Measurements from ENCODE around the gene TMEM131L.
"Not testable (repeated sequence)": the region's sequence is repeated elsewhere in the genome, so short reads cannot be mapped to it uniquely, and the experiment has no call there.

TMEM131L gene

DNA sequence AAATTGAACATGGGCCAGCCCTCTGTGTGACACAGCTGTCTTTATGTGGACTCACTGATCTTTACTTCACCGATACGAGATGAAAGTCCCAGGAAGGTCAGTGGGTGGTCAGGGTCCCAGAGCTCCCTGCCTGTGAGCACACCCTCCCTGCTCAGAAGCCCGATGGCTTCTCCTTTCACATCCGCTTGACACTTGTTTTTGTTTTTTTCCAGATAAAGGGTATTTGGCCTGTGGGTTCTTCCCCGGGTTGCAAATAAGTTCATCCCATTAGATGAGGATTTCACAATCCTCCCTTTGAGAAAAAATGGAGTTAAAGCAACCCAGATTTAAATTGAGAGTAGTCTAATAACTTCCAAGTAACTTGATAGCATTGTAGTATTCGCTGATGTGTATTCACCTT, 169.7 kb downstream of the TMEM131L start:
- DNase-seq: no peak

DNA sequence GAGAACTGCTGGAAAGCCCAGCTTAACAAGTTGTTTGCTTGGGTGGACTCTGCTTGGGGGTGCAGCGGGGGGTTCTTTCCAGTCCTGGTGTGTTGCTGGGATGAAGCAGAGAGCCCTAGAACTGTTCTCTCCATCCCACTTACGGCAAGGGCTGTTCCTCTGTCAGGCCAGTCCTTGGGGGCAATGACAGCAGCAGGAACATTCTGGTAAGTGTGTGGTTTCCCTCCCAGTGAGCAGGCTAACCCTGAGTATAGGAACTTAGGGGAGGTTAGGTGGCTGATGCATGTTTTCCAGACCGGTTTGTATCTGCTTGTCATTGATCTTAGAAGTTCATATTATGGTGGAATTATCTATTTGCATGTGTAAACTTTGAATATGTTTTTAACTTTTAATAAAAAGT, 171.0 kb downstream of the TMEM131L start:
- no peak for DNase-seq

DNA sequence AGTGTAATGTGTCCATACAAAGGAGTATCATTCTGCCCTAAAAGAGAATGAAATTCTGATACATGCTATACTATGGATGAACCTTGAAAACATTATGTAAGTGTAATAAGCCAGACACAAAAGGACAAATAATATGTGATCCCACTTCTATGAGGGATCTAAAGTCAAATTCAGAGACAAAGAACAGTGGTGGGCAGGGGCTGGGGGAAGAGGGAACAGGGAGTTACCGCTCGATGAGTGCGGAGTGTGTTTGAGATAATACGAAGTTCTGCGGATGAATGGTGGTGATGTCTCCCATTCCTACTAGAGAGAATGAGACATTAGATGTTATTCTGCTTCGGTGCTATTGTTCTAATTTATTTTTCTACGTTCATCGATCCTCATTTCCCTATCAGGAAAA, 171.9 kb downstream of the TMEM131L start:
- DNase-seq: no peak

DNA sequence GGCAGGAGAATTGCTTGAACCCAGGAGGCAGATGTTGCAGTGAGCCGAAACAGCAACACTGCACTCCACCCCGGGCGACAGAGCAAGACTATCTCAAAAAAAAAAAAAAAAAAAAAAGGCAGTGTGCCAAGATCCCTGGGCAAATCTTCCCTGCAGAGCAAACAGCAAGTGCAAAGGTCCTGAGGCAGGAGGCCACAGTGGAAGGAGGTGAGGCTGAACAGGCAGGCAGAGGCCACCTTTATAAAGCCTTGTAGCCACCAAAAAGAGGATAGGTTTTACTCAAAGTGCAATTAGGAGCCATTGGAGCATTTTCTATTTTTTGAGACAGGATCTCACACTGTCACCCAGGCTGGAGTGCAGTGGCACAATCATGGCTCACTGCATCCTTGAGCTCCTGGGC, 172.8 kb downstream of the TMEM131L start:
- no peak for DNase-seq

DNA sequence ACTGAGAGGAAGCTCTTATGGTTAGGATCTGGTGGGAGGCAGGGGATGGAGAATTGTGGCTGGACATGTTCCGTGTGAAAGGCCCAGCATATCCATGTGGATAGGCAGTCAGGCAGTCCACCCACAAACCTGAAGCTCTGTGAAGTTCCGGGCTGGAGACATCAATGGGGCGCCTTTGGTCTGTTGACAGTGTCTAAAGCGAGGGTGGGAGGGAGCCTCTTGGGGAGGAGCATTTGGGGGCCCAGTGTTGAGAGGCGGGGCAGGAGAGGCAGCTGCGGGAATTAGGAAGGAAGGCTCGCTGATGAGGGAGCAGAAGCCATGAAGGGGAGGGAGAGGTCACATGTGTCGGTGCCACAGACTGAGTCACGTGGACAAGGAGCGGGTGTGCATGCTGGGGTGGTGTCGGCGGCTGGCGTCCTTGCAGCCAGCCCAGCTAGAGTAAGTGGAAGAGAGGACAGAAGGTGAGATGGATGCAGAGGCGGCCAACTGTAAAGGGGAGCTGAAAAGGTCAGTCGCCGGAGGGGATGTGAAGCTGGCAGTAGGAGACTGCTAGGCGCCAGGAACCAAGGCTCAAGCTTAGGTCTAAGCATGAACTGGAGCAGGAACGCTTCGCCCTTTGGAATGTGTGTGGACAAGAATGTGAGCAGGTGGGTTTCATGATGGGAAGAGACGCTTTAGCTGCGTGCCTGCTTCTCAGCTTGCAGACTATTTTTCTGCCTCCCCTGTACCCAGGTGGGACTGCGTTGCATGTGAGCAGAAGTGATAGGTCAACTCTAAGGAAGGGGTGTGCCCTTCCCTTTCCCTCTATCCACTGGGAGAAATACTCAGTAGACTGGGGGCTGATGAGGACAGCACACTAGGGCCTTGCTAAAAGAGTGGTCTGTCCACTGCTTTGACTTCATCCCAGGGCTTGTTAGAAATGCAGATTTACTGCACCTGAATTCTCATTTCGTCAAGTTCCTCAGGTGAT, 174.0 kb downstream of the TMEM131L start:
- DNase-seq: no peak

DNA sequence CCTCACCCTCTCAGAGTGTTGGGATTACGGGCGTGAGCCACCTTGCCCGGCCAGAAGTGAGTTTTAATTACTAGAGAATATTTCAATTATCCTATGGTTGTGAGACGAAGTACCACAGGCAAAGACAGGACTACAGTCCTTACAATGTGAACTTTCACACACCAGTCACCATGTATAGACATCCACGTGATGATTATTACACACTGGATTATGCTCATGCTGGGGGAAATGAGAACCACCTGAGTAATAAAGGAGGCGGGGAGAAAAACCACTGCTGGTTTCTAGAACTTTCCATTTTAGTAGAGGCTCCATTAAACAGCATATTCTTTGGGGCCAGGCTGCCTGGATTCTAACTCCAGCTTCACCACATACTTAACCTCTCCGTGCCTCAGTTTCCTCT, 175.4 kb downstream of the TMEM131L start:
- DNase-seq: no peak

DNA sequence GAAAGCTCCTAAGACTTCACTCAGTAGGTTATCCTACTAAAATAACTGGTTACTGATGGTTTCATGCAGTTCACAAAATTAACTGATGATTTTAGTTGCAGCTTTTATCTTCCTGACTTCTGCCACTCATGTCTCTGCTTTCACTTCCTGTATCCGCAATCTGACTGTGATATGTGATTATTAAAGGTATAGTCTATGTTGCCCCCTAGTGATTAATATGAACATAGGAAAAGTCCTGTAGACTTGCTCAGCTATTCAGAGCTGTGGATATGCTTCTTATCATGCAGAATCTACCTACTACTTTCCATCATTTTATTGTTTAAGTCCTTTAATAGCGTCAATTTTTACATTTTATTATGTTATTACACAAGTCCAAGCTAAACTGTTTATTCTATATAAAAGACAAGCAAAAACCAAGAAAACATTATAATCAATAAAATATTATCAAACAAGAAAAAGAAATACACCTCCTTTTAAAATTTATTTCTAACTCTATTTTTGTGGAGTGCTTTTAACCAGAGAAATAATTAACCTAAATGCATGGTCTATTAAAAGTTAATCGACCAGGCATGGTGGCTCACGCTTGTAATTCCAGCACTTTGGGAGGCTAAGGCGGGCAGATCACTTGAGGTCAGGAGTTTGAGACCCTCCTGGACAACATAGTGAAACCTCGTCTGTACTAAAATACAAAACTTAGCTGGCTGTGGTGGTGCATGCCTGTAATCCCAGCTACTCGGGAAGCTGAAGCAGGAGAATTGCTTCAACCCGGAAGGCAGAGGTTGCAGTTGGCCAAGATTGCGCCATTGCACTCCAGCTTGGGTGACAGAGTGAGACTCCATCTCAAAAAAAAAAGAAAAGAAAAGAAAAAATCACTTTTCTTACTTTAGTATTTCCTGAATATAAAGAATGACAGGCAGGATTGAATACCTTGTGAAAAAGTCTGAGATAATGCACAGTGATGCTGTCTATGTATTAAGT, 177.5 kb downstream of the TMEM131L start:
- DNase-seq: peak; percentile 30 to 65

DNA sequence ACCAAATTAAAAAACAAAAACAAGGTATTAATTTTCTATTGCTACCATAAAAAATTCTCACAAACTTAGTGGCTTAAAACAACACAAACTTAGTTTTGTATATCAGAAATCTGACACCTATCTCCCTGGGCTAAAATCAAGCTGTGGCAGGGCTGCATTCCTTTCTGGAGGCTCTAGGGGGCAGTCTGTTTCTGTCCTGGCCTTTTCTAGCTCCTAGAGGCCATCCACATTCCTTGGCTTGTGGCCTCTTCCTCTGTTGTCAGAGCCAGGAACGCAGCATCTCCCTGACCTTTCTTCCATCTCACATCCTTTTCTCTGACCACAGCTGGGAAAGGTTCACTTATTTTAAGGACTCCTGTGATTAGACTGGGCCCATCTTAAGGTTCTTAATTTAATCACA, 179.0 kb downstream of the TMEM131L start:
- DNase-seq: no peak

DNA sequence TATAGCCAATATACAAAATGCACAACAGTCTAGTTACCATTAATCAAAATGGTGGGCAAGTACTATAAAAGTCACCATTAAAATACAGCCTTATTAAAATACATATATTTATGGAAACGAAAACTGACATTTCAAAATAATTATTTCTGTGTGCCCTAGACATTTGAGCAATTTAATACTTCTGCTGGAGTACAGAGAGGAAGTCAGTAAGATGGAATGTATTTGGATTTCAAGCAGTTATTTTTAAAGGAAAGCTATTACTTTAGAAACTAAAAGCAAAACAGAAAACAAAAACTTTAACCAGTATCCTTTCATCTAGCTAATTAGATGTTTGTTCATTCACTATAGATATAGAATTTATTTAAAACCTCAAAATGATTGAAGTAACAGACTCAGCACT, 180.1 kb downstream of the TMEM131L start:
- DNase-seq: no peak

DNA sequence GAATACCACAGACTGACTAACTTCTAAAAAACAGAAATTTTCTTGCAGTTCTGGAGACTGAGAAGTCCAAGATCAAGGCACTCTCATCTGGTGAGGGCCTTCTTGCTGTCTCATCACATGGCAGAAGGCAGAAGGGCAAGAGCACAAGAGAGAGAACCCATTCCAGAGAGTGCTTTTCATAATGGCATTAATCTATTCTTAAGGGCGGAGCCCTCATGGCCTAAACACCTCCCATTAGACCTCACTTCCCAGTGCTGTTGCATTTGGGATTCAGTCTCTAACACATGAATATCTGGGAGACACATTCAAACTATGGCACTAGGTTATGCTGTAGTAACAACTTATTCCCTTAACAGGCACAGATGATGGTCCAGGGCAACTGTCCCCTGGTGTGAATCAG, 180.8 kb downstream of the TMEM131L start:
- no peak for DNase-seq

DNA sequence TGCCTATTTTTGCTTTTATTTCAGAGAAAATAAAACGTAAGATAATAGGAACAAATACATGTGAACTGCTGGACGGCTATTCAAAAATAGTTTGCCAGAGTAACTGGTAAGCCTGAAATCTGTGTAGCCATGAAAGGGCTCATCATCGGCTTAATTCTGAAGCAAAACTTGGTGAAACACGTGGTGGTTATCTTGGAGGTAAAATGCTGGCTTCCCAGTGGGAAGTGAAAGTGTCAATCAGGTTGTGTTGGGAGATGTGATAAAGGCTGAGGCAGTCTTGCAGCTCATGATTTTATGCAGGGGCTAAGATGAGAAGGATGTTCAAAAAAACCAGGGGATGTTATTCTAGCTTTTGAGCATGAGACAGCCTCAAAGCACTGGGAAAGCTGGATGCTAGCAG, 181.8 kb downstream of the TMEM131L start:
- no peak for DNase-seq

DNA sequence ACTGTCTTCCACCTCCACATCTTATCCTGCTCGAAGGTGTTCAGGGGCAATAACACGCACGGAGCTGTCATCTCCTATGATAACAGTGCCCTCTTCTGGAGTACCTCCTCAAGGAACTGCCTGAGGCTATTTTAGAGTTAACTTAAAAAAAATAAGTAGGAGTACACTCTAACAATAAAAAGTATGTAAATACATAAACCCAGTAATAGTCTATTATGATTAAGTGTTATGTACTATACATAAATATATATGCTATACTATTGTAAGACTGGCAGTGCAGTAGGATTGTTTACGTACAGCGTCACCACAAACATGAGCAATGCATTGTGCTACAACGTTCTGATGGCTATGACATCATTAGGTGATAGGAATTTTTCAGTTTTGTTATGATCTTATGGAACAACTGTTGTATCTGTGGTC, 183.4 kb downstream of the TMEM131L start:
- no peak for DNase-seq

DNA sequence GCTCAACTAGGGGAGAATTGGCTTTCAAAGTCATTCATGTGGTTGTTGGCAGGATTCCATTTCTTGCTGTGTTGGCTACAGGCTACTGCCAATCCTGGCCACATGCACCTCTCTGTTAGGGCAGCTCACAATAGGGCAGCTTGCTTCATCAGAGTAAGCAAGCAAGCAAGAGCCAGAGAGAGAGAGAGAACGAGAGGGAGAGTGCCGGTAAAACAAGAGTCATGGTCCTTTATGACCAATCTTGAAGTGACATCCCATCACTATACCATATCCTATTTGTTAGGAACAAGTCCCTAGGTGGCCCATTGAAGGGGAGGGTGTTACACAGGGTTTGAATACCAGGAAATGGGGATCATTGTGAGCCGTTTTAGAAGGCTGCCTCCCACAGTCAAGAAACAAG, 185.0 kb downstream of the TMEM131L start:
- peak in 1 of 2 experiments; percentile 23 for DNase-seq

DNA sequence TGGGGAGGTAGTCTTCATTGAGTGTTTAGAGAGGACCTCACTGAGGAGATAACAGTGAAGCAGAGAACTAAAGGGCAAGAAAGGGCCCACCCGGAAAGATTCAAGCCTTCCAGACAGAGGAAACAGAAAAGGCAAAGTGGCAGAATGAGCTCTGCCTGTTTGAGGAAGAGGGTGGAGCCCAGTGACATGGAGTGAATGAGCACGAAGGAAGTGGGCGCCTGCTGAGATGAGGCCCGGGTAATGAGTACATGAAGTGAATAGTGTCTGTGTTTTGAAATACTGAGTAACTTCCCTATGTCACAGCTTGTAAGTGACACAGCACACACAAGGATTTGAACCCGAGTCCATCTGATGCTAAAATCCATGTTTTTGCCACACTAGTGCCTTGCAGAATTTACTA, 185.4 kb downstream of the TMEM131L start:
- no peak for DNase-seq

DNA sequence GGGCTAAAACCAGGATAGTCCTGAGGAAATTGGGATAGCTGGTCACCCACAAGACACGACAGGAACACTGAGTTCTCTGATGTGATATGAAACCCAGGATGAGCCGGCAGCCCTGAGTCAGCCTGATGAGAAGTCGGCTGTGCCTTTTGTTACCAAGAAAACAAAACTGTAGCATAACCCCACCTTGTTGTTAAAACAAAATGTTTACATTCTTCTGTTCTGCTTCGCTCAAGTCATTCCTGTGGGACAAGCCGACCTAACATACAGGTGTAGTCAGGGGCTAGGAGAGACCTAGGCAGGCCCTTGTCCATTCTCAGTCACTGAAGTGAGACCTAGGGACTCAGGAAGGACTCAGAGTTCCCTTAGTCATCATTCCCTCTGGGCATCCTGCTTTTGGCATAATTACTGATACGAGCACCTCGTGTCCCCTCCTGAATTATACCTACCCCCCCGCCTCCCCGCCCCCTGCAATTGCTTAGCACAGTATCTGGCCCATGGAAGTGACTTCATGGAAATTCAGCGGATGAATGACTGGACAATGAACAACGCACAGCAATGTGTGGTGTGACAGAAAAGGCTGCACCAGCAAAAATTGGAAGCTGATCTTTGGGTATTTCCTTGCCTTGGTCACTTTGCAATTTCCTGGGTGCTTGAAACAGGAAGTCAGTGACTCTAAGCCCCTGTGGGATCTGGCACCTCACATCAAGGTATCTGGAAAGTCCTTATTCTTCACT, 186.1 kb downstream of the TMEM131L start:
- DNase-seq: no peak

DNA sequence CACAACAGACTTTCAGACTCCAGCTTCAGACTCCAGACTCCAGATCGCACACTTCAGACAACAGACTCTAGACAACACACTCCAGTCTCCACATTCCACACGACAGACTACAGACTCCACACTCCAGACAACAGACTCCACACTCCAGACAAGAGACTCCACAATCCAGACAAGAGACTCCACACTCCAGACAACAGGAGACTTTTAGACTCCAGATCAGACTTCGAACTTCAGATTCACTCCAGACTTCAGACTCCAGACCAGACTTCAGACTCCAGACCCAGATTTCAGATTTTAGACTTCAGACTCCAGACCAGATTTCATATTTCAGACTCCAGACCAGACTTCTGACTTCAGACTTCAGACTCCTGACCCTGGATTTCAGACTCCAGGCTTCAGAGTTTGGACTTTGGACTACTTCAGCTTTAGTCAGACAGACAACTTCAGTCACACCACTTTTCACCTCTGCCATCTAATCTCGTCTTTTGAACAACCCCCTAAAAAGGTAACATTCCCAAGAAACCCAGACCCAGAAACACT, 188.9 kb downstream of the TMEM131L start:
- DNase-seq: no peak

DNA sequence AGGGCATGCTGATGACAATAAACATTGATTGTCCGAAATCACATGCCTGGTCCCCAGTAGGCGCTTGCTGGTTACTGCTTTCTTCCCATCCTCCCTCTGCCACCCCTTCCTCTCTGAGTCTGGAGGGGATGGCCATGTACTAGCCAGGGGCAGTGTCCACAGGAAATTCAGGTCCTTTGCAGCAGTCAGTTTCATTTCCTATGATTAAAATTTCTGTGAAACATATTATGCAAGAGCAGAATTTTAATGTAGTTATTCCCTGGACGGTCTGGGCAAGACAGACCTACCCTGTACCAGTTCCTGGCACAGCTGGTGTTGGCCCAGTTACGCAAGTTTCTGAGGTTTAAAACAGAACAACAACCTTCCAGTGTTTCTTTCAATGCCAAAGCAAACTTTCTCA, 189.8 kb downstream of the TMEM131L start:
- no peak for DNase-seq

DNA sequence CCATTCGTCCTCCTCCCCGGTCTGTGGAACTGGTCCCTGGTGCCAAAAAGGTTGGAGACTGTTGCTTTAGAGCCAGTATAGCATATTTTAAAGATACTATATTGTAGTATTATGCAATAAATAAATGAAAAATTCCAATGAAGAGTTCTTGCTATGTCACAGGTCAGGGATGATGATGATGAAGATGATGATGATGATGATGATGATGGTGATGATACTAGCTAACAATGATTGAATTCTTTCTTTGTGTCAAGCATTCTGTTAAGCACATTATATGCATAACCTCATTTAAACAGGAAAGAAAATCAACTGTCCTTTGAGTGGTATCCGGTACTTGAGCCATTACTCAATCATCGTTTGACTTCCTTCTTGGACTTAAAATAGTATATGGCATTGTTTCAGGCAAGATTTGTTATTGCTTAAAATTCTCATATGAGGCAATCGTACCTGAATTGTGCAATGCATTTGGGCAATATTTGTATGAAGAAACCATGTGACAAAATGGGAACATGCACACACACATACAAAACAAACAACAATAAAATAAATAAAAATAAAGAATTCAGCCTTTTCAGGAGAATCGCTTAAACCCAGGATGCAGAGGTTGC, 195.2 kb downstream of the TMEM131L start:
- no peak for DNase-seq

DNA sequence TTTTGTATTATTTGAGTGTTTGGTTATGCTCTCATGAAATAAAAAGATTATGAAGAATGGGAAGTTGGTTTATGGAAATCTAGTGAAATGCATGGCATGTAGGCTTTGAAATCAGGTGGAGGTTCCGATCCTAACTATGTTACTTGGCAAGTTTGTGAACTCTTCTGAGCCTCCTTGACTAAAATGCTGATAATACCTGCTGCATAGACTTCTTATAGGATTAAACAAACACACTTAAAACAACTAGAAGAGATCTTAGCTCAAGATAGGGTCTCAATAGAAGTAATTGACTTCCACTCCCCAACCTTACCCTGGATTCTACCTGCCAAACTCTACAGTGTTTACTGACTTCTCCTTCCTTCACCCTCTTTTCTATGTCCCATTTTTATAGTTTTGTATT, 195.7 kb downstream of the TMEM131L start:
- no peak for DNase-seq

DNA sequence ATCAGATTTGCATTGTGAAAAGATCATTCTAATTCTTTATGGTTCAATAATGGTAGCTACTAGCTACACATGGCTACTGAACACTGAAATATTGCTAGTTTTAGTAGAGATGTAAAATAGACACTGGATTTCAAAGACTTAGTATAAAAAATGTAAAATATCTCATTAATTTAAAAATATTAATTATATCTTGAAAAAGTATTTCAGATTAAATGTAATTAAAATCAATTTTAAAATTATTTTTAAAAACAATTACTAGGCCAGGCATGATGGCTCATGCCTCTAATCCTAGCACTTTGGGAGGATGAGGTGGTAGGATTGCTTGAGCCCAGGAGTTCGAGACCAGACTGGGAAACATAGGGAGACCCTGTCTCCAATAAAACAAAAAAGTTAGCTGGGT, 197.5 kb downstream of the TMEM131L start:
- no peak for DNase-seq

DNA sequence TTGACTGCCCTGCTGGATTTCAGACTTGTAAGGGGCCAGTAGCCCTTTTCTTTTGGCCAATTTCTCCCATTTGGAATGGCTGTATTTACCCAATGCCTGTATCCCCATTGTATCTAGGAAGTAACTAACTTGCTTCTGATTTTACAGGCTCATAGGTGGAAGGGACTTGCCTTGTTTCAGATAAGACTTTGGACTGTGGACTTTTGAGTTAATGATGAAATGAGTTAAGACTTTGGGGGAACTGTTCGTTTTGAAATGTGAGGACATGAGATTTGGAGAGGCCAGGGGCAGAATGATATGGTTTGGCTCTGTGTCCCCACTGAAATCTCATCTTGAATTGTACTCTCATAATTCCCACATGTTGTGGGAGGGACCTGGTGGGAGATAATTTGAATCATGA, 200.3 kb downstream of the TMEM131L start:
- DNase-seq: not testable (repeated sequence)

DNA sequence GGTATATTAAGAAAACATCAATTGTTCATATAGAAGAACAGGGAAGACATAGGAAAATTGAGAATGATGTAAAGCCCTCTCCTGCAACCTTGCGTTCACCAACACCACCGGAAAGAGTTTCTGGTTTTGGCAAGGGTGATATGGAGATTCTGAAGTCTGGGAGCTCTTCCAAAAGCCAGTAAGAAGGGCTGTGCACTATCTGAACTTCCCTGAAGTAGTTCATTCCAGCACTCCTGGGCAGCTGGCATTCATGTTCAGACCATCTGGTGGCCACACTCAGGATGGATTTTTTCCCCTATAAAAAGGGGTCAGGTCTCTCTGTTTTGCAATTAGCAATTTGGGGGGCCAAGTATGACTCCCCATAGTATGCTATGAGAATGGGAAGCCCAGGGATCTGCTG, 202.5 kb downstream of the TMEM131L start:
- no peak for DNase-seq
